Calu3 (cell line): ENCODE data around the gene SETBP1. TPM values are rescaled to one million over a fixed set of nuclear protein-coding genes. Genes with fewer than 3 reads are reported as not detected.

Experiments
- BruUV-seq: library from RNA; stranded (reverse); fragments of 400-500 nt; replicated peaks from 2 replicates; lab custom pipeline; 2021; lab: Mats Ljungman, UMichigan
- CTCF ChIA-PET: fragments of 300-600 bp; sonication (Branson Sonifier 250); formaldehyde crosslinking; loops from one replicate; lab custom pipeline; 2022; ENCODE audit warnings: antibody characterized with exemption; lab: Charles Lee
- DNase-seq: peaks from one replicate; pipeline ENCODE4 v3.0.0; 2022
- H3K27ac Mint-ChIP-seq: one replicate; pipeline ENCODE4 v1.8.0; 2022; ENCODE audit warnings: mixed read lengths; ENCODE audit not compliant: unreplicated experiment
- H3K27me3 Mint-ChIP-seq: one replicate; pipeline ENCODE4 v1.8.0; 2022; ENCODE audit warnings: mixed read lengths; ENCODE audit not compliant: unreplicated experiment
- H3K36me3 Mint-ChIP-seq: one replicate; pipeline ENCODE4 v1.8.0; 2022; ENCODE audit warnings: mild to moderate bottlenecking, moderate library complexity, mixed read lengths; ENCODE audit not compliant: insufficient read depth, unreplicated experiment
- H3K4me1 Mint-ChIP-seq: one replicate; pipeline ENCODE4 v1.8.0; 2022; ENCODE audit warnings: mild to moderate bottlenecking, low read depth, mixed read lengths; ENCODE audit not compliant: unreplicated experiment
- H3K4me3 Mint-ChIP-seq: one replicate; pipeline ENCODE4 v1.8.0; 2022; ENCODE audit warnings: mild to moderate bottlenecking, low read depth, moderate library complexity, mixed read lengths; ENCODE audit not compliant: unreplicated experiment
- H3K9me3 Mint-ChIP-seq: one replicate; pipeline ENCODE4 v1.8.0; 2022; ENCODE audit warnings: low read depth, mixed read lengths; ENCODE audit not compliant: unreplicated experiment
- CTCF ChIP-seq: fragments of 200-600 bp; IDR thresholded peaks from one replicate; pipeline ENCODE4 v1.8.0; 2022; ENCODE audit warnings: antibody characterized with exemption; ENCODE audit not compliant: unreplicated experiment
- intact Hi-C: fragments of 100-400 bp; cut with micrococcal nuclease; formaldehyde crosslinking; loops from one replicate; pipeline ENCODE4 v1.10.0; 2022; ENCODE audit not compliant: unreplicated experiment
- total RNA-seq: library from RNA; stranded (reverse); gene quantifications from 2 replicates; pipeline ENCODE4 v1.2.3, GENCODE V29; 2022

SETBP1 gene
- total RNA-seq, 1 experiment from 2014 or later = 6.0 TPM

DNA sequence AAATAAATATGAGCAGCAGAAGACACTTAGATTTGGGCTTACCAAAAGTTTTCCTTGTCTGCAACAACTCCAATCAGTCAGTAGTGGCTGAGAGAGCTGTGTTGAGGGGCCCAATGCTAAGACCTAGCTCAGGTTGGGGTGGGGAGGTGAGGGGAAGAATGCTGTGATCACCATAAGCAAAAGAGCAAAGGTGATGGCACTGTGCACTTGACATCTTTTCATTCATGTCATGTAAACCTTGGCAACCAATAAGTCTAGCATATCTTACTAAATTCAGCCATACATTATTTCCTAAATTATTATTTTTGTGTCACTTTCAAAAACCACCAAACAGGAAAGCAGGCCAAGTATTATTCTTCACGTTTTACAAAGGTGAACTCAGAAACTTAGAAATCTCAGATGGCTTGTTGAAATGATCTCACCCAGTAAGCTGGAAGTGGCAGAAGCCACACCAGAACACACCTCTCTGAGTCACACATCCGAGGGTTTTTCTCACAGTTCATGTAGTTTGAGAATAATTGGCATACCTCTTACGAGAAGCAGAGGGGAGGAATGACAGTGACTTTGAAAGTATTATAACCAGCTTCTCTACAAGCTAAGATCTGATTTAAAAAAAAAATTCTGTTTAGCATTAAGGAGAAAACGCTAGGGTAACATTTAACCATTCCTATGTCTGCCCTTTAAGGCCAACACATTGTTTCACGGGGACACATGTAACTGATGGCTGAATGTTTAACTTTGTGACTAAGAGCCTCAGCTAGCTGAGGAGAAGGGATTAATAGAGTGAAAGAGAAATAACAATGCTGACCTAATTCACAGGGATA is 43.3 kb upstream of the SETBP1 start:
- peak; percentile 35 for DNase-seq
- Mint-ChIP-seq H3K4me3 (peak overlapping the region; percentile 26), H3K27ac (peak overlapping the region; percentile 61), H3K36me3 (no peaks in the 10 kb centered on the region), H3K4me1 (peaks cover 40% of the 10 kb centered on the region), H3K9me3 (no peaks in the 10 kb centered on the region), H3K27me3 (no peaks in the 10 kb centered on the region)
- CTCF ChIA-PET = interaction anchor here (0.5 kb wide), 1 partner anchor 155 kb away, joined by 3 read pairs; no protein-coding TSS in a partner anchor
- intact Hi-C loops = loop anchor here (2.0 kb wide), 1 partner anchor 13 kb away; no protein-coding TSS in a partner anchor
- BruUV-seq = no TSS peak
- TF ChIP-seq CTCF = no peak

GRCh38 chr18:44638034-44638540 is 42.6 kb upstream of the SETBP1 start:
- Mint-ChIP-seq H3K36me3 (no peaks in the 10 kb centered on the region), H3K4me1 (peaks cover 41% of the 10 kb centered on the region), H3K4me3 (peak overlapping the region; percentile 26), H3K27me3 (no peaks in the 10 kb centered on the region), H3K9me3 (no peaks in the 10 kb centered on the region), H3K27ac (peak overlapping the region; percentile 61)
- no peak for DNase-seq
- peak; percentile 20 for TF ChIP-seq CTCF
- intact Hi-C loops = no loop called here
- BruUV-seq = no TSS peak
- CTCF ChIA-PET = interaction anchor here (0.5 kb wide), 1 partner anchor 156 kb away, joined by 3 read pairs; no protein-coding TSS in a partner anchor

- TF ChIP-seq CTCF = no peak
- no peaks in the 10 kb centered on the region for H3K27me3 Mint-ChIP-seq
- peaks cover 48% of the 10 kb centered on the region for H3K4me1 Mint-ChIP-seq
- H3K36me3 Mint-ChIP-seq = no peaks in the 10 kb centered on the region
- CTCF ChIA-PET = no interaction called here
- BruUV-seq = no TSS peak
- no peak overlapping the region for H3K4me3 Mint-ChIP-seq
- peak overlapping the region; percentile 61 for H3K27ac Mint-ChIP-seq
- intact Hi-C loops = no loop called here
- no peaks in the 10 kb centered on the region for H3K9me3 Mint-ChIP-seq
- DNase-seq = no peak
These were observed 41.9 kb upstream of the SETBP1 start for GRCh38 chr18:44638811-44639210.

DNA sequence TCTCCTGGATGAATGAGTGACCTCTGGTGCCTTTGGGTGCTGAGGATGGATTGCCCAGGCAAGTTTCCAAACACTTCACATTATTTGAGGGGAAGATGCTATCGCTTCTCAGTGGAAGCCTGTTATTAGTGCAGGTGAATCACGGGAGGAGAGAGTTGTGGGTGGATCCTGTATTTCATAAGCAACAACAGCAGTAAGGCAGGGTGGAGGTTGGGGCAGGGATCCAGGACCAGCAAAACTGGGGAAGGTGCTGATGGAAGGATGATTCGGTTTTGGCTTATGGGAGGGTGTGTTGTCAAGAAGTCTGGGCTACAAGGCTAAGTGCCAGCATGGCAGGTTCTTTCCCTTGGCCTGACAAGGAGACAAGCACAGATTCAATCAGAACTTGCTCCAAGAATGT is 37.7 kb upstream of the SETBP1 start:
- Mint-ChIP-seq H3K27me3 (no peaks in the 10 kb centered on the region), H3K36me3 (no peaks in the 10 kb centered on the region), H3K9me3 (no peaks in the 10 kb centered on the region), H3K4me1 (peaks cover 31% of the 10 kb centered on the region), H3K4me3 (no peak overlapping the region), H3K27ac (no peak overlapping the region)
- BruUV-seq = no TSS peak
- intact Hi-C loops = no loop called here
- DNase-seq = no peak
- CTCF ChIA-PET = no interaction called here
- TF ChIP-seq CTCF = no peak
